B cell (primary cell): ENCODE data around the gene HNF1B. TPM values are rescaled to one million over a fixed set of nuclear protein-coding genes. Genes with fewer than 3 reads are reported as not detected.
A peak's percentile ranks its signal among the peaks of the same experiment; 100 is the strongest.

Experiments used
- ATAC-seq: fragments of 200-7000 bp; cut with Tn5 transposase; one replicate; pipeline ENCODE4 v1.10.0; 2021; ENCODE audit warnings: low read depth, mild to moderate bottlenecking, moderate number of reproducible peaks, moderate library complexity
- CTCF ChIA-PET: fragments of 350-600 bp; sonication (Branson Sonifier 250); formaldehyde crosslinking; loops from one replicate; lab custom pipeline; 2021; ENCODE audit warnings: antibody characterized with exemption, inconsistent platforms; lab: Charles Lee
- POLR2A ChIA-PET: fragments of 350-600 bp; sonication (Branson Sonifier 250); formaldehyde crosslinking; loops from one replicate; lab custom pipeline; 2021; ENCODE audit warnings: antibody characterized with exemption; lab: Charles Lee
- DNase-seq: peaks from one replicate; pipeline ENCODE4 v3.0.0; 2013
- H2AFZ ChIP-seq: 2 replicates; pipeline ENCODE4 v1.6.1; 2012; ENCODE audit warnings: mild to moderate bottlenecking, low read depth, low read length; ENCODE audit not compliant: insufficient read depth, poor library complexity, severe bottlenecking
- H3K27ac ChIP-seq, 2 donors: 1 replicate in 1 of 2; 2 replicates in 1 of 2; pipeline ENCODE4 v1.5.1; 2012 to 2013; ENCODE audit warnings: low read length in 2 of 2, mild to moderate bottlenecking in 2 of 2, moderate library complexity in 1 of 2
- H3K27me3 ChIP-seq, 4 experiments: fragments of 200-600 bp in 1 of 4; sonication (generic) in 1 of 4; replicated peaks in 1 of 4; 1 replicate in 2 of 4; 2 replicates in 2 of 4; pipeline versions ENCODE4 v1.6.1 to v1.7.0; 2013 to 2016; ENCODE audit warnings: low read length in 3 of 4, mild to moderate bottlenecking in 2 of 4, mixed read lengths in 1 of 4, moderate library complexity in 1 of 4; ENCODE audit not compliant: insufficient read depth in 4 of 4, control insufficient read depth in 3 of 4; ENCODE audit errors: control extremely low read depth in 1 of 4
- H3K36me3 ChIP-seq, 2 experiments: replicated peaks in 1 of 2; 1 replicate in 1 of 2; 2 replicates in 1 of 2; pipeline versions ENCODE4 v1.6.1 to v1.7.1; 2013; ENCODE audit warnings: low read length in 1 of 2; ENCODE audit not compliant: insufficient read depth in 2 of 2, control insufficient read depth in 1 of 2; ENCODE audit errors: control extremely low read depth in 1 of 2, extremely low read depth in 1 of 2
- H3K4me1 ChIP-seq, 2 donors: fragments of 200-600 bp in 1 of 2; sonication (generic) in 1 of 2; 1 replicate in 1 of 2; 2 replicates in 1 of 2; pipeline versions ENCODE4 v1.5.1 to v1.6.1; 2013 to 2017; ENCODE audit warnings: low read length in 2 of 2; ENCODE audit not compliant: control insufficient read depth in 2 of 2, insufficient read depth in 2 of 2
- H3K4me2 ChIP-seq: replicated peaks from 2 replicates; pipeline ENCODE3; 2012; ENCODE audit warnings: mild to moderate bottlenecking, low read depth, low read length; ENCODE audit not compliant: poor library complexity, severe bottlenecking
- H3K4me3 ChIP-seq, 5 experiments: fragments of 200-600 bp in 1 of 5; sonication (generic) in 1 of 5; 1 replicate in 3 of 5; 2 replicates in 2 of 5; pipeline versions ENCODE4 v1.5.1 to v1.7.0; 2011 to 2016; ENCODE audit warnings: low read length in 4 of 5, mild to moderate bottlenecking in 4 of 5, low read depth in 2 of 5, control low read depth in 1 of 5, moderate library complexity in 1 of 5; ENCODE audit not compliant: insufficient read depth in 1 of 5; ENCODE audit errors: control extremely low read depth in 1 of 5, extremely low read depth in 1 of 5
- H3K79me2 ChIP-seq: fragments of 200-600 bp; sonication (generic); one replicate; pipeline ENCODE4 v1.6.0; 2016; ENCODE audit warnings: low read length; ENCODE audit not compliant: control insufficient read depth, insufficient read depth
- H3K9ac ChIP-seq: fragments of 200-600 bp; sonication (generic); 2 replicates; pipeline ENCODE4 v1.6.1; 2017; ENCODE audit warnings: mild to moderate bottlenecking, low read length, moderate library complexity
- H3K9me3 ChIP-seq, 3 donors: one replicate each; pipeline versions ENCODE4 v1.6.1 to v1.7.1; 2013; ENCODE audit warnings: low read length in 2 of 3; ENCODE audit not compliant: control insufficient read depth in 2 of 3, insufficient read depth in 1 of 3; ENCODE audit errors: control extremely low read depth in 1 of 3
- H4K20me1 ChIP-seq: 2 replicates; pipeline ENCODE4 v1.6.0; 2012; ENCODE audit warnings: mild to moderate bottlenecking, low read length; ENCODE audit not compliant: insufficient read depth, control insufficient read depth, poor library complexity, severe bottlenecking
- H3K27ac Mint-ChIP-seq: one replicate; pipeline ENCODE4 v1.8.0; 2021; ENCODE audit warnings: mixed read lengths
- H3K27me3 Mint-ChIP-seq: one replicate; pipeline ENCODE4 v1.8.0; 2021; ENCODE audit warnings: mixed read lengths
- H3K4me1 Mint-ChIP-seq: one replicate; pipeline ENCODE4 v1.8.0; 2021; ENCODE audit warnings: mixed read lengths
- H3K4me3 Mint-ChIP-seq: one replicate; pipeline ENCODE4 v1.8.0; 2021; ENCODE audit warnings: mixed read lengths
- H3K9me3 Mint-ChIP-seq: one replicate; pipeline ENCODE4 v1.8.0; 2022; ENCODE audit warnings: mixed read lengths; ENCODE audit not compliant: insufficient read depth
- CTCF ChIP-seq: fragments of 200-600 bp; IDR thresholded peaks from one replicate; pipeline ENCODE4 v1.8.0; 2022; ENCODE audit warnings: antibody characterized with exemption, mild to moderate bottlenecking
- EZH2 ChIP-seq: IDR thresholded peaks from 2 replicates; pipeline ENCODE4 v1.6.1; 2012; ENCODE audit warnings: borderline replicate concordance, low read depth, mild to moderate bottlenecking, moderate library complexity, low read length; ENCODE audit not compliant: insufficient read depth, poor library complexity, severe bottlenecking
- WGBS: methylation state at CpG from one replicate; pipeline ENCODE4 v1.1.5; 2013; ENCODE audit warnings: missing lambda C conversion rate; ENCODE audit not compliant: insufficient coverage; 5-methylcytosine and 5-hydroxymethylcytosine counted together
- intact Hi-C: fragments of 100-400 bp; cut with micrococcal nuclease; formaldehyde crosslinking; loops from one replicate; pipeline ENCODE4 v1.10.0; 2022
- polyA plus RNA-seq: library from polyadenylated mRNA; depleted of rRNA; stranded (reverse); fragments of >200 nt; gene quantifications from 2 replicates; pipeline ENCODE4 v1.2.3, GENCODE V29; 2012
- total RNA-seq, 2 donors: library from RNA; stranded (reverse); fragments of 120-200 nt in 1 of 2; gene quantifications; 1 replicate in 1 of 2; 2 replicates in 1 of 2; pipeline versions ENCODE4 v1.2.3 to v1.2.4, GENCODE V29; 2013 to 2022

HNF1B gene
- total and polyA plus RNA-seq, 2 donors (not counting 1 experiment from before 2014, with no cell fraction given), result 1.5 TPM; not detected in 1

DNA sequence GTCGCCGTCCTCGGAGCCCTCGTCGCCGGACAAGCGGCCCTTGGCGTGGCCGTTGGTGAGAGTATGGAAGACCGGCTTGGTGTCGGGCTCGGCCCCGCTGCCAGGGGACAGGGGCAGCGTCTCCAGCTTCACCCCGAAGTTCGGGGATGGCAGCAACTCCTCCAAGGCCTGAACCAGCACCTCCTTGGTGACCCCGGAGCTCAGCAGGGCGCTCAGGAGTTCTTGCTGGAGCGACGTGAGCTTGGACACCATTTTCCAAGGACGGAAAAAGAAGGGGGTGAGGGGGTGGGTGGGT lies 279 bp downstream of the HNF1B start:
- Histone ChIP-seq H3K4me1 (peaks cover 51 to 62% of the 10 kb centered on the region in 2 donors), H3K36me3 (no peaks in the 10 kb centered on the region), H3K4me2 (peak overlapping the region; percentile 81), H3K27me3 (peaks cover 0 to 88% (median 65%) of the 10 kb centered on the region in 4 experiments), H3K27ac (no peak overlapping the region), H2AFZ (peak overlapping the region; percentile 20), H3K9ac (peak overlapping the region; percentile 55), H3K79me2 (no peaks in the 10 kb centered on the region), H4K20me1 (no peaks in the 10 kb centered on the region), H3K4me3 (peak overlapping the region in 4 of 5 experiments; percentile 13 to 46 (median 42)), H3K9me3 (peaks cover 0 to 27% (median 0%) of the 10 kb centered on the region in 3 donors)
- H3K27ac Mint-ChIP-seq, result no peak overlapping the region
- DNase-seq (peak; percentile 57), ATAC-seq (no peak)
- peak overlapping the region; percentile 84 for H3K4me3 Mint-ChIP-seq
- H3K27me3 Mint-ChIP-seq, result peaks cover 60% of the 10 kb centered on the region
- ChIA-PET CTCF (interaction anchor here (2.6 kb wide), 1 partner anchor 47 kb away, joined by 13 read pairs; no protein-coding TSS in a partner anchor), POLR2A (no interaction called here)
- intact Hi-C loops, result loop anchor here (5.0 to 10.0 kb wide), 3 partner anchors 42 to 1260 kb away; partner anchors contain the start of genes AATF and ZNHIT3
- no peak for TF ChIP-seq EZH2
- no peak for TF ChIP-seq CTCF
- no peaks in the 10 kb centered on the region for H3K9me3 Mint-ChIP-seq
- H3K4me1 Mint-ChIP-seq, result peaks cover 42% of the 10 kb centered on the region
- WGBS, result 4% methylated on average over 16 of the region's 21 CpGs

GRCh38 chr17:37743875-37744632 lies 805 bp downstream of the HNF1B start:
- intact Hi-C loops, result loop anchor here (5.0 to 10.0 kb wide), 3 partner anchors 42 to 1259 kb away; partner anchors contain the start of genes AATF and ZNHIT3
- H3K27me3 ChIP-seq, result peaks cover 0 to 93% (median 69%) of the 10 kb centered on the region in 4 experiments
- no peaks in the 10 kb centered on the region for H3K36me3 ChIP-seq
- ATAC-seq, result no peak
- no peak overlapping the region for H3K27ac Mint-ChIP-seq
- no peak overlapping the region for H3K27ac ChIP-seq
- no peaks in the 10 kb centered on the region for H3K9me3 Mint-ChIP-seq
- H3K27me3 Mint-ChIP-seq, result peaks cover 65% of the 10 kb centered on the region
- H3K9me3 ChIP-seq, result peaks cover 0 to 27% (median 0%) of the 10 kb centered on the region in 3 donors
- peak; percentile 67 for DNase-seq
- H3K79me2 ChIP-seq, result no peaks in the 10 kb centered on the region
- ChIA-PET POLR2A (no interaction called here), CTCF (interaction anchor here (1.1 to 2.6 kb wide), 2 partner anchors 10 to 47 kb away, joined by 4 to 13 read pairs; no protein-coding TSS in a partner anchor)
- peak; percentile 91 for TF ChIP-seq EZH2
- no peak for TF ChIP-seq CTCF
- peak overlapping the region; percentile 55 for H3K9ac ChIP-seq
- H3K4me3 Mint-ChIP-seq, result peak overlapping the region; percentile 84
- H4K20me1 ChIP-seq, result no peaks in the 10 kb centered on the region
- H3K4me1 Mint-ChIP-seq, result peaks cover 42% of the 10 kb centered on the region
- H2AFZ ChIP-seq, result peak overlapping the region; percentile 20
- WGBS, result 3% methylated on average over 61 of the region's 61 CpGs
- peak overlapping the region; percentile 81 for H3K4me2 ChIP-seq
- H3K4me1 ChIP-seq, result peaks cover 51 to 62% of the 10 kb centered on the region in 2 donors
- H3K4me3 ChIP-seq, result peak overlapping the region in 4 of 5 experiments; percentile 13 to 46 (median 42)
